GM12878 (cell line): Measurements from ENCODE around the gene C1orf35. TPM values are rescaled to one million over a fixed set of nuclear protein-coding genes. Genes with fewer than 3 reads are reported as not detected.

Experiments
- ATAC-seq: fragments of 200-7000 bp; cut with Tn5 transposase; 3 replicates; pipeline ENCODE4 v1.9.1; 2020; ENCODE audit warnings: mild to moderate bottlenecking, moderate library complexity
- BruUV-seq: library from RNA; stranded (reverse); fragments of 400-500 nt; replicated peaks from 2 replicates; lab custom pipeline; 2021; lab: Mats Ljungman, UMichigan
- CTCF ChIA-PET: fragments of 300-600 bp; sonication (Branson Sonifier 250); formaldehyde crosslinking; extraction: SDS; loops from one replicate; lab custom pipeline; 2021; ENCODE audit warnings: inconsistent platforms; lab: Yijun Ruan, JAX
- POLR2A ChIA-PET: fragments of 350-600 bp; formaldehyde crosslinking; extraction: SDS; loops from one replicate; lab custom pipeline; 2021; ENCODE audit warnings: inconsistent platforms; lab: Charles Lee
- RAD21 ChIA-PET: fragments of 300-600 bp; sonication (Branson Sonifier 250); formaldehyde crosslinking; loops from one replicate; lab custom pipeline; 2023; ENCODE audit warnings: antibody characterized with exemption; ENCODE audit not compliant: unreplicated experiment; lab: Charles Lee
- SMC1A ChIA-PET: fragments of 300-600 bp; sonication (Branson Sonifier 250); formaldehyde crosslinking; loops from one replicate; lab custom pipeline; 2023; ENCODE audit not compliant: unreplicated experiment, uncharacterized antibody; lab: Charles Lee
- DNase-seq: peaks from one replicate; pipeline ENCODE4 v3.0.0-alpha.2; 2011; ENCODE audit warnings: low read depth, low spot score
- FAIRE-seq: peaks from 3 replicates; lab custom pipeline; 2011; peaks lifted over from hg19 to GRCh38; lab: Jason Lieb, UNC
- H2AFZ ChIP-seq: 2 replicates; pipeline ENCODE4 v1.6.0; 2011; ENCODE audit warnings: low read depth, low read length, control low read depth; ENCODE audit not compliant: control insufficient read depth
- H3K27ac ChIP-seq: 2 replicates; pipeline ENCODE4 v1.5.1; 2011; ENCODE audit warnings: control low read depth; ENCODE audit not compliant: control insufficient read depth, insufficient read depth
- H3K27me3 ChIP-seq, 2 experiments: replicated peaks in 1 of 2; 2 replicates each; pipeline versions ENCODE4 v1.6.0 to v1.6.1; 2011; ENCODE audit warnings: low read length in 1 of 2; ENCODE audit not compliant: control insufficient read depth in 2 of 2, insufficient read depth in 2 of 2
- H3K36me3 ChIP-seq, 2 experiments: 2 replicates each; pipeline ENCODE4 v1.5.1; 2011; ENCODE audit warnings: low read length in 1 of 2; ENCODE audit not compliant: control insufficient read depth in 2 of 2, insufficient read depth in 2 of 2
- H3K4me1 ChIP-seq: 2 replicates; pipeline ENCODE4 v1.6.1; 2011; ENCODE audit warnings: mild to moderate bottlenecking, low read length, moderate library complexity, mixed read lengths; ENCODE audit not compliant: control insufficient read depth, insufficient read depth
- H3K4me2 ChIP-seq: 2 replicates; pipeline ENCODE4 v1.6.0; 2011; ENCODE audit warnings: control low read depth; ENCODE audit not compliant: control insufficient read depth, insufficient read depth
- H3K4me3 ChIP-seq: fragments of 200-600 bp; sonication (generic); 2 replicates; pipeline ENCODE4 v1.5.1; 2016
- H3K79me2 ChIP-seq: 2 replicates; pipeline ENCODE4 v1.6.0; 2011; ENCODE audit warnings: low read length; ENCODE audit not compliant: control insufficient read depth, insufficient read depth
- H3K9ac ChIP-seq: 2 replicates; pipeline ENCODE4 v1.8.0; 2011; ENCODE audit warnings: low read length, control low read depth, mixed read lengths; ENCODE audit not compliant: control insufficient read depth, insufficient read depth
- H3K9me3 ChIP-seq: replicated peaks from 3 replicates; pipeline ENCODE4 v1.5.1; 2011; ENCODE audit warnings: mild to moderate bottlenecking, low read length; ENCODE audit not compliant: control insufficient read depth, insufficient read depth
- H4K20me1 ChIP-seq: 2 replicates; pipeline ENCODE4 v1.6.0; 2011; ENCODE audit not compliant: control insufficient read depth, insufficient read depth
- ATF7 ChIP-seq: fragments of 450-650 bp; IDR thresholded peaks from 2 replicates; pipeline ENCODE4 v1.6.1; 2016; ENCODE audit warnings: low read depth, mild to moderate bottlenecking
- EGR1 ChIP-seq, 2 experiments: IDR thresholded peaks; 1 replicate in 1 of 2; 2 replicates in 1 of 2; pipeline ENCODE4 v1.6.1; 2011 to 2012; ENCODE audit warnings: low read depth in 2 of 2, low read length in 2 of 2, borderline replicate concordance in 1 of 2, mild to moderate bottlenecking in 1 of 2, moderate library complexity in 1 of 2
- MLLT1 ChIP-seq: fragments of 450-650 bp; IDR thresholded peaks from 2 replicates; pipeline ENCODE4 v1.6.1; 2016; ENCODE audit warnings: mild to moderate bottlenecking
- NKRF ChIP-seq: fragments of 450-650 bp; conservative IDR thresholded peaks from 2 replicates; pipeline ENCODE4 v1.6.1; 2017; ENCODE audit warnings: mild to moderate bottlenecking, moderate library complexity
- RUNX3 ChIP-seq: IDR thresholded peaks from 2 replicates; pipeline ENCODE4 v1.6.1; 2012; ENCODE audit warnings: low read length, inconsistent platforms
- ZNF207 ChIP-seq: fragments of 450-650 bp; IDR thresholded peaks from 2 replicates; pipeline ENCODE4 v1.6.1; 2014; ENCODE audit warnings: antibody characterized with exemption, mild to moderate bottlenecking, borderline replicate concordance
- WGBS: methylation state at CpG from one replicate; pipeline ENCODE4 v1.1.6; 2016; ENCODE audit warnings: low lambda C conversion rate; ENCODE audit not compliant: insufficient replicate concordance, insufficient coverage; ENCODE audit errors: missing lambda C conversion rate; 5-methylcytosine and 5-hydroxymethylcytosine counted together
- in situ Hi-C: fragments of 300-500 bp; cut with MboI; formaldehyde crosslinking; loops from 9 replicates; pipeline ENCODE4 v1.14.3; 2018; ENCODE audit warnings: mixed read lengths
- intact Hi-C: fragments of 100-400 bp; cut with micrococcal nuclease; formaldehyde crosslinking; loops from one replicate; pipeline ENCODE4 v1.14.2; 2022; ENCODE audit not compliant: unreplicated experiment
- polyA plus RNA-seq, 11 experiments: library from polyadenylated mRNA; depleted of rRNA in 4 of 11; unstranded in 6 of 11; stranded (reverse) in 5 of 11; fragments of >200 nt; fragmentation: Nextera tagmentation in 4 of 11; fragmentation: Illumina TruSeq in 1 of 11; extraction: Ambion mirVana in 4 of 11; extraction: Trizol in 1 of 11; gene quantifications; 1 replicate in 1 of 11; 2 replicates in 10 of 11; pipeline versions ENCODE4 v1.2.1 to v1.2.3, GENCODE V29; 2011 to 2016; ENCODE audit warnings: inconsistent platforms in 2 of 11, missing spikeins in 2 of 11, low read depth in 1 of 11
- total RNA-seq, 4 experiments: library from RNA; depleted of rRNA in 3 of 4; stranded (reverse); fragments of >200 nt in 3 of 4; fragmentation: Illumina TruSeq in 1 of 4; extraction: Trizol in 1 of 4; gene quantifications; 2 replicates each; pipeline versions ENCODE4 v1.2.1 to v1.2.3, GENCODE V29; 2013 to 2021

C1orf35 gene
- total and polyA plus RNA-seq, 10 of the 15 experiments (the other 5 are each of a cell fraction or from before 2014, with no cell fraction given), result 2.5 to 27.0 (median 10.6) TPM

GRCh38 chr1:228068359-228068758, 34.8 kb downstream of the C1orf35 start:
- Histone ChIP-seq H3K9me3 (no peaks in the 10 kb centered on the region), H3K36me3 (no peaks in the 10 kb centered on the region), H3K9ac (no peak overlapping the region), H4K20me1 (no peaks in the 10 kb centered on the region), H3K4me1 (no peaks in the 10 kb centered on the region), H2AFZ (no peak overlapping the region), H3K4me2 (no peak overlapping the region), H3K4me3 (no peak overlapping the region), H3K27ac (no peak overlapping the region), H3K79me2 (no peaks in the 10 kb centered on the region), H3K27me3 (no peaks in the 10 kb centered on the region)
- RAD21 ChIA-PET, result no interaction called here
- POLR2A ChIA-PET, result no interaction called here
- DNase-seq, result no peak
- ATAC-seq, result no peak
- BruUV-seq, result no TSS peak
- WGBS, result 64% methylated on average over 7 of the region's 7 CpGs
- SMC1A ChIA-PET, result no interaction called here
- no peak for TF ChIP-seq MLLT1
- no peak for TF ChIP-seq ZNF207
- TF ChIP-seq ATF7, result no peak
- no peak for TF ChIP-seq NKRF
- TF ChIP-seq EGR1 (IDR thresholded peaks at IDR 0.05; ENCODE audit: borderline replicate concordance in 1 of 2, low read depth in 2 of 2, low read length in 2 of 2), result no peak
- TF ChIP-seq RUNX3, result no peak
- CTCF ChIA-PET, result no interaction called here
- FAIRE-seq, result no peak
- intact Hi-C loops (no loop called here), in situ Hi-C loops (no loop called here)
